HCT116 (cell line): ENCODE measurements around the gene CAVIN2. TPM values are rescaled to one million over a fixed set of nuclear protein-coding genes. Genes with fewer than 3 reads are reported as not detected.

ENCODE experiments used
- ATAC-seq: fragments of 200-7000 bp; cut with Tn5 transposase; 2 replicates; pipeline ENCODE4 v1.9.1; 2020; ENCODE audit warnings: mild to moderate bottlenecking, moderate library complexity
- BruUV-seq: library from RNA; stranded (reverse); fragments of 400-500 nt; replicated peaks from 2 replicates; lab custom pipeline; 2021; lab: Mats Ljungman, UMichigan
- CTCF ChIA-PET: fragments of 300-600 bp; sonication (Branson Sonifier 250); formaldehyde crosslinking; loops from one replicate; lab custom pipeline; 2021; ENCODE audit warnings: antibody characterized with exemption; lab: Charles Lee
- POLR2A ChIA-PET: fragments of 300-600, 350-600 bp; sonication (Branson Sonifier 250); formaldehyde crosslinking; loops from one replicate; lab custom pipeline; 2021; ENCODE audit warnings: antibody characterized with exemption; lab: Charles Lee
- RAD21 ChIA-PET, 2 experiments: fragments of 300-600 bp; sonication (Branson Sonifier 250); formaldehyde crosslinking; loops; one replicate each; lab custom pipeline; 2023; ENCODE audit warnings: low total read pairs in 2 of 2; ENCODE audit not compliant: uncharacterized antibody in 2 of 2, unreplicated experiment in 2 of 2, low non-redundant PET in 1 of 2; lab: Charles Lee
- DNase-seq: peaks from one replicate; pipeline ENCODE4 v3.0.0-alpha.2; 2010; ENCODE audit warnings: low read depth, low spot score
- H2AFZ ChIP-seq: fragments of 200-600 bp; shearing (Covaris generic), sonication (generic); 2 replicates; pipeline ENCODE4 v1.6.1; 2017; ENCODE audit warnings: low read depth, mixed run types, mixed read lengths, antibody characterized with exemption, low read length; ENCODE audit not compliant: poor library complexity, severe bottlenecking
- H3K27ac ChIP-seq: 2 replicates; pipeline ENCODE4 v1.5.1; 2012; ENCODE audit warnings: low read depth, low read length
- H3K27me3 ChIP-seq: fragments of 200-600 bp; sonication (generic); 2 replicates; pipeline ENCODE4 v1.6.1; 2016; ENCODE audit warnings: mixed run types, low read length, mixed read lengths; ENCODE audit not compliant: insufficient read depth
- H3K36me3 ChIP-seq, 2 experiments: fragments of 200-500 bp in 1 of 2; fragments of 200-600 bp in 1 of 2; sonication (Bioruptor generic) in 1 of 2; sonication (generic) in 1 of 2; 2 replicates each; pipeline versions ENCODE4 v1.5.1 to v1.6.1; 2014 to 2016; ENCODE audit warnings: low read length in 2 of 2, inconsistent platforms in 1 of 2, mixed read lengths in 1 of 2, mixed run types in 1 of 2; ENCODE audit not compliant: insufficient read depth in 2 of 2, control insufficient read depth in 1 of 2
- H3K4me1 ChIP-seq, 2 experiments: fragments of 200-600 bp in 1 of 2; sonication (generic) in 1 of 2; 2 replicates each; pipeline versions ENCODE4 v1.5.1 to v1.6.1; 2012 to 2017; ENCODE audit warnings: low read length in 2 of 2, inconsistent platforms in 1 of 2, mild to moderate bottlenecking in 1 of 2, mixed read lengths in 1 of 2, mixed run types in 1 of 2, moderate library complexity in 1 of 2; ENCODE audit not compliant: insufficient read depth in 2 of 2, control insufficient read depth in 1 of 2
- H3K4me2 ChIP-seq: fragments of 200-600 bp; sonication (generic); 2 replicates; pipeline ENCODE4 v1.6.1; 2017; ENCODE audit warnings: mixed run types, low read length, mixed read lengths
- H3K4me3 ChIP-seq, 2 experiments: fragments of 200-600 bp in 1 of 2; sonication (generic) in 1 of 2; replicated peaks in 1 of 2; 2 replicates each; pipeline ENCODE4 v1.5.1; 2011 to 2016; ENCODE audit warnings: low read length in 2 of 2, control low read depth in 1 of 2, low read depth in 1 of 2, mild to moderate bottlenecking in 1 of 2, mixed read lengths in 1 of 2, mixed run types in 1 of 2
- H3K79me2 ChIP-seq: fragments of 200-600 bp; sonication (generic); 2 replicates; pipeline ENCODE4 v1.6.1; 2017; ENCODE audit warnings: mild to moderate bottlenecking, mixed run types, low read length, moderate library complexity, mixed read lengths; ENCODE audit not compliant: insufficient read depth
- H3K9ac ChIP-seq: fragments of 200-600 bp; sonication (generic); 2 replicates; pipeline ENCODE4 v1.6.1; 2016; ENCODE audit warnings: low read length, mixed read lengths
- H3K9me2 ChIP-seq: fragments of 200-600 bp; sonication (generic), shearing (Covaris generic); 2 replicates; pipeline ENCODE4 v1.6.1; 2017; ENCODE audit warnings: mixed run types, mild to moderate bottlenecking, moderate library complexity; ENCODE audit not compliant: insufficient read depth
- H3K9me3 ChIP-seq, 2 experiments: fragments of 200-500 bp in 1 of 2; fragments of 200-600 bp in 1 of 2; sonication (Bioruptor generic) in 1 of 2; sonication (generic) in 1 of 2; 2 replicates each; pipeline ENCODE4 v1.6.1; 2014 to 2017; ENCODE audit warnings: low read length in 2 of 2, mixed read lengths in 2 of 2, inconsistent platforms in 1 of 2, low read depth in 1 of 2, mild to moderate bottlenecking in 1 of 2, mixed run types in 1 of 2, moderate library complexity in 1 of 2; ENCODE audit not compliant: control insufficient read depth in 1 of 2, insufficient read depth in 1 of 2
- H4K20me1 ChIP-seq: fragments of 200-600 bp; sonication (generic), shearing (Covaris generic); 2 replicates; pipeline ENCODE4 v1.6.1; 2017; ENCODE audit warnings: mixed run types, mild to moderate bottlenecking, moderate library complexity; ENCODE audit not compliant: insufficient read depth
- CTCF ChIP-seq, 3 experiments: fragments of 200-600 bp in 1 of 3; sonication (generic) in 1 of 3; IDR thresholded peaks in 2 of 3; conservative IDR thresholded peaks in 1 of 3; 2 replicates each; pipeline ENCODE4 v1.5.1; 2012 to 2017; ENCODE audit warnings: low read depth in 2 of 3, low read length in 2 of 3, antibody characterized with exemption in 1 of 3, borderline replicate concordance in 1 of 3, control low read depth in 1 of 3, mild to moderate bottlenecking in 1 of 3, mixed read lengths in 1 of 3, mixed run types in 1 of 3, moderate library complexity in 1 of 3; ENCODE audit not compliant: insufficient read depth in 1 of 3
- EZH2 ChIP-seq: fragments of 200-600 bp; sonication (generic); IDR thresholded peaks from 2 replicates; pipeline ENCODE4 v1.6.1; 2017; ENCODE audit warnings: antibody characterized with exemption, mixed run types
- MAX ChIP-seq: IDR thresholded peaks from 2 replicates; pipeline ENCODE4 v1.6.1; 2012
- REST ChIP-seq: IDR thresholded peaks from 2 replicates; pipeline ENCODE4 v1.6.1; 2012; ENCODE audit warnings: low read depth
- intact Hi-C: fragments of 100-400 bp; cut with micrococcal nuclease; formaldehyde crosslinking; loops from 2 replicates; pipeline ENCODE4 v1.10.0; 2022
- total RNA-seq: library from RNA; stranded (reverse); gene quantifications from one replicate; pipeline ENCODE4 v1.2.1, GENCODE V29; 2021; ENCODE audit not compliant: unreplicated experiment

The CAVIN2 gene
- total RNA-seq, 1 experiment from 2014 or later = 0.27 TPM

- intact Hi-C loops = no loop called here
- peaks cover 21 to 29% of the 10 kb centered on the region in 2 experiments for H3K4me1 ChIP-seq
- POLR2A ChIA-PET = interaction anchor here (1.5 kb wide), 1 partner anchor 292 kb away, joined by 4 read pairs; no protein-coding TSS in a partner anchor
These were observed 23.9 kb upstream of the CAVIN2 start for GRCh38 chr2:191870744-191871143.

More at GRCh38 chr2:191870744-191871143, 23.9 kb upstream of the CAVIN2 start:
- DNase-seq (no peak), ATAC-seq (no peak)
- no peak overlapping the region for H3K9ac ChIP-seq
- no TSS peak for BruUV-seq
- peak overlapping the region; percentile 92 for H2AFZ ChIP-seq
- H3K4me3 ChIP-seq = no peak overlapping the region
- H4K20me1 ChIP-seq = no peaks in the 10 kb centered on the region
- H3K9me3 ChIP-seq = no peaks in the 10 kb centered on the region
- ChIA-PET RAD21 (interaction anchor here (0.5 to 2.7 kb wide), 5 partner anchors 13 to 292 kb away, joined by 3 to 28 read pairs (median 4); no protein-coding TSS in a partner anchor), CTCF (interaction anchor here (0.6 to 4.7 kb wide), 16 partner anchors 9 to 1714 kb away, joined by 3 to 130 read pairs (median 4); partner anchors contain the start of gene CAVIN2)
- no peak overlapping the region for H3K4me2 ChIP-seq
- TF ChIP-seq EZH2 (no peak), MAX (0 out of 2 replicates have a peak, but pooled peaks have one; percentile 15), CTCF (IDR thresholded peaks at IDR 0.05 in 2 of 3, conservative IDR thresholded peaks at IDR 0.05 in 1 of 3; ENCODE audit: borderline replicate concordance in 1 of 3, insufficient read depth in 1 of 3, low read depth in 2 of 3, low read length in 2 of 3) (peak; percentile 7 to 64 (median 43); a peak in 4 of 6 replicates), REST (no peak)
- H3K9me2 ChIP-seq = no peaks in the 10 kb centered on the region
- no peak overlapping the region for H3K27ac ChIP-seq
- no peaks in the 10 kb centered on the region for H3K36me3 ChIP-seq
- H3K79me2 ChIP-seq = no peaks in the 10 kb centered on the region
- H3K27me3 ChIP-seq = no peaks in the 10 kb centered on the region
